Keratinocyte (primary cell): ENCODE data around the gene CNR2. TPM values are rescaled to one million over a fixed set of nuclear protein-coding genes. Genes with fewer than 3 reads are reported as not detected.

ENCODE experiments used
- DNase-seq: peaks from one replicate; pipeline ENCODE4 v3.0.0-alpha.2; 2011; ENCODE audit warnings: low read depth, missing footprints, low spot score
- FAIRE-seq: peaks from 2 replicates; lab custom pipeline; 2011; peaks lifted over from hg19 to GRCh38; lab: Jason Lieb, UNC
- H2AFZ ChIP-seq: 2 replicates; pipeline ENCODE4 v1.6.0; 2012; ENCODE audit warnings: low read length, control low read depth, inconsistent platforms; ENCODE audit not compliant: control insufficient read depth
- H3K27ac ChIP-seq: 2 replicates; pipeline ENCODE4 v1.5.1; 2011; ENCODE audit warnings: low read length; ENCODE audit not compliant: control insufficient read depth, insufficient read depth
- H3K27me3 ChIP-seq: 3 replicates; pipeline ENCODE4 v1.6.0; 2011; ENCODE audit warnings: low read length; ENCODE audit not compliant: control insufficient read depth, insufficient read depth; ENCODE audit errors: extremely low read depth
- H3K36me3 ChIP-seq, 2 experiments: 2 replicates in 1 of 2; 3 replicates in 1 of 2; pipeline ENCODE4 v1.5.1; 2011; ENCODE audit warnings: low read length in 2 of 2, mild to moderate bottlenecking in 1 of 2; ENCODE audit not compliant: control insufficient read depth in 2 of 2, insufficient read depth in 2 of 2; ENCODE audit errors: extremely low read depth in 1 of 2
- H3K4me1 ChIP-seq: 3 replicates; pipeline ENCODE4 v1.5.1; 2011; ENCODE audit warnings: low read length; ENCODE audit not compliant: control insufficient read depth, insufficient read depth; ENCODE audit errors: extremely low read depth
- H3K4me2 ChIP-seq: 3 replicates; pipeline ENCODE4 v1.6.0; 2011; ENCODE audit warnings: low read depth, low read length; ENCODE audit not compliant: control insufficient read depth, insufficient read depth; ENCODE audit errors: extremely low read depth
- H3K4me3 ChIP-seq, 3 experiments: fragments of 200-600 bp in 1 of 3; sonication (generic) in 1 of 3; 2 replicates in 2 of 3; 3 replicates in 1 of 3; pipeline ENCODE4 v1.5.1; 2011 to 2016; ENCODE audit warnings: low read length in 3 of 3, mild to moderate bottlenecking in 3 of 3, control low read depth in 2 of 3, inconsistent platforms in 1 of 3, low read depth in 1 of 3, mixed read lengths in 1 of 3, mixed run types in 1 of 3, moderate library complexity in 1 of 3; ENCODE audit not compliant: control insufficient read depth in 2 of 3, insufficient read depth in 2 of 3; ENCODE audit errors: extremely low read depth in 1 of 3
- H3K79me2 ChIP-seq: 2 replicates; pipeline ENCODE4 v1.6.0; 2012; ENCODE audit warnings: low read length; ENCODE audit not compliant: control insufficient read depth, insufficient read depth
- H3K9ac ChIP-seq: 3 replicates; pipeline ENCODE4 v1.6.0; 2011; ENCODE audit warnings: low read length; ENCODE audit not compliant: control insufficient read depth, insufficient read depth; ENCODE audit errors: extremely low read depth
- H3K9me1 ChIP-seq: 3 replicates; pipeline ENCODE4 v1.6.0; 2011; ENCODE audit warnings: low read length; ENCODE audit not compliant: control insufficient read depth, insufficient read depth; ENCODE audit errors: extremely low read depth
- H3K9me3 ChIP-seq: 2 replicates; pipeline ENCODE4 v1.5.1; 2012; ENCODE audit warnings: low read depth, low read length; ENCODE audit not compliant: control insufficient read depth
- H4K20me1 ChIP-seq: 3 replicates; pipeline ENCODE4 v1.6.0; 2011; ENCODE audit warnings: low read length; ENCODE audit not compliant: control insufficient read depth, insufficient read depth; ENCODE audit errors: extremely low read depth
- CTCF ChIP-seq, 3 experiments: IDR thresholded peaks in 1 of 3; conservative IDR thresholded peaks in 1 of 3; optimal IDR thresholded peaks in 1 of 3; 2 replicates in 2 of 3; 3 replicates in 1 of 3; pipeline versions ENCODE3 to v1.5.1; 2011; ENCODE audit warnings: low read length in 3 of 3, mild to moderate bottlenecking in 3 of 3, moderate library complexity in 2 of 3, control low read depth in 1 of 3, inconsistent platforms in 1 of 3; ENCODE audit not compliant: insufficient read depth in 2 of 3; ENCODE audit errors: extremely low read depth in 1 of 3
- EZH2 ChIP-seq: IDR thresholded peaks from one replicate; pipeline ENCODE4 v1.6.1; 2012; ENCODE audit warnings: inconsistent platforms, mild to moderate bottlenecking, low read length, moderate library complexity
- dilution Hi-C: fragments of 300-500 bp; cut with MboI; formaldehyde crosslinking; loops from one replicate; pipeline ENCODE4 v1.7.0; 2020; ENCODE audit warnings: low sequenced_read_pairs; ENCODE audit not compliant: extremely low pct_ligation_motif_present
- polyA plus RNA-seq, 5 experiments: library from polyadenylated mRNA; depleted of rRNA in 3 of 5; stranded (reverse) in 3 of 5; stranded (forward) in 1 of 5; unstranded in 1 of 5; fragments of >200 nt; gene quantifications; 1 replicate in 1 of 5; 2 replicates in 3 of 5; 3 replicates in 1 of 5; pipeline versions ENCODE4 v1.2.1 to v1.2.3, GENCODE V29; 2011 to 2012; ENCODE audit warnings: missing spikeins in 2 of 5, low read depth in 1 of 5, low replicate concordance in 1 of 5

The CNR2 gene
- polyA plus RNA-seq, 1 donor (not counting 4 experiments of a cell fraction or from before 2014, with no cell fraction given) = not detected

DNA sequence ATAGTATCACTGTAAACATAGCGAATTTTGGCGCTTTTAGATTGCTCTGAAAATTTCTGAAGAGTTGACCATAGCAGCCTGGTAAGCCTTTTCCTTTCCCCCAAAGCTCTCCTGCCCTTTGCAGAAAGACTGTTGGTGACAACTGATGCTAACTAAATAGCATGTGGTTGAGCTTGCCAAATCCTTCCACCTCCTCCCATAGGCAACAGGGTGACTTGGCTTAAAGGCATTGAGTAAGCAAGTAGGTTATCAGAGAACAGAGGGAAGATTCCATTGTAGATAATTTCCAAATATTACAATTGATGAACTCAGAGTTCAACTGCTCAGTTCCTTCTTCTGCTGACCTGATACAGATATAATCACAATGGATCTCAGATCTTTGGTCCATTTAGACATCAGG, 68.0 kb downstream of the CNR2 start:
- Histone ChIP-seq H3K4me1 (no peaks in the 10 kb centered on the region), H4K20me1 (no peaks in the 10 kb centered on the region), H3K9ac (no peak overlapping the region), H3K4me2 (no peak overlapping the region), H3K4me3 (no peak overlapping the region), H2AFZ (no peak overlapping the region), H3K9me3 (no peaks in the 10 kb centered on the region), H3K36me3 (no peaks in the 10 kb centered on the region), H3K27ac (no peak overlapping the region), H3K79me2 (no peaks in the 10 kb centered on the region), H3K9me1 (no peaks in the 10 kb centered on the region), H3K27me3 (no peaks in the 10 kb centered on the region)
- DNase-seq = no peak
- TF ChIP-seq CTCF (optimal IDR thresholded peaks at IDR 0.05 in 1 of 3, IDR thresholded peaks at IDR 0.05 in 1 of 3, conservative IDR thresholded peaks at IDR 0.05 in 1 of 3; ENCODE audit: extremely low read depth in 1 of 3, insufficient read depth in 2 of 3, low read length in 3 of 3) (no peak), EZH2 (no peak)
- dilution Hi-C loops = no loop called here
- no peak for FAIRE-seq

- H3K27ac ChIP-seq = no peak overlapping the region
- H3K9me3 ChIP-seq = no peaks in the 10 kb centered on the region
- TF ChIP-seq EZH2 (no peak), CTCF (optimal IDR thresholded peaks at IDR 0.05 in 1 of 3, IDR thresholded peaks at IDR 0.05 in 1 of 3, conservative IDR thresholded peaks at IDR 0.05 in 1 of 3; ENCODE audit: extremely low read depth in 1 of 3, insufficient read depth in 2 of 3, low read length in 3 of 3) (no peak)
- no peaks in the 10 kb centered on the region for H3K36me3 ChIP-seq
- FAIRE-seq (no peak), DNase-seq (no peak)
- H3K4me2 ChIP-seq = no peak overlapping the region
- no peaks in the 10 kb centered on the region for H3K27me3 ChIP-seq
- H3K9ac ChIP-seq = no peak overlapping the region
- no peaks in the 10 kb centered on the region for H4K20me1 ChIP-seq
- no peak overlapping the region for H2AFZ ChIP-seq
- no peaks in the 10 kb centered on the region for H3K9me1 ChIP-seq
- no peaks in the 10 kb centered on the region for H3K4me1 ChIP-seq
- H3K79me2 ChIP-seq = no peaks in the 10 kb centered on the region
- dilution Hi-C loops = no loop called here
- H3K4me3 ChIP-seq = no peak overlapping the region
Observed at GRCh38 chr1:23843644-23844043, 69.5 kb downstream of the CNR2 start.
